GM18517 (cell line): Measurements from ENCODE around the gene SERTAD2.

Source experiments
- ATAC-seq: cut with Tn5 transposase; IDR thresholded peaks from one replicate; pipeline ENCODE4 v1.9.1; 2021; ENCODE audit warnings: mild to moderate bottlenecking, moderate library complexity; ENCODE audit not compliant: unreplicated experiment

Gene SERTAD2

DNA sequence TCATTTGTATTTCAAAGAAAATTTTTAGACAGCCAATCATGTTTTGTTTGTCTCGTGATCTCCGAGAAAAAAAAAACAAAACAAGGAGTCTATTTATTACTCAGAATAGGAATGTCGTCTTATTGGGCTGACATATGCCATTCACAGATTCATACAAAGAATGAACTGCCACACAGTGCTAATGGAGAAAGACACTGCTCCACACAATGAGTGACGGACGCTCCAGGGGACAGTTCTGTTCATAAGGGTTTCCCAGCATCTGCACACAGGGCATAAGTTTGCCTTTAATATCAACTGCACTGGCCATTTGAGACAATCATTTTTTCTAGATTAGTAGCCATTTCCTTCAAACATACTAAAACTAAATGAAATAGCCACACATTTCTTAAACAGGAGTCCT is 3.4 kb downstream of the SERTAD2 start:
- ATAC-seq = no peak

DNA sequence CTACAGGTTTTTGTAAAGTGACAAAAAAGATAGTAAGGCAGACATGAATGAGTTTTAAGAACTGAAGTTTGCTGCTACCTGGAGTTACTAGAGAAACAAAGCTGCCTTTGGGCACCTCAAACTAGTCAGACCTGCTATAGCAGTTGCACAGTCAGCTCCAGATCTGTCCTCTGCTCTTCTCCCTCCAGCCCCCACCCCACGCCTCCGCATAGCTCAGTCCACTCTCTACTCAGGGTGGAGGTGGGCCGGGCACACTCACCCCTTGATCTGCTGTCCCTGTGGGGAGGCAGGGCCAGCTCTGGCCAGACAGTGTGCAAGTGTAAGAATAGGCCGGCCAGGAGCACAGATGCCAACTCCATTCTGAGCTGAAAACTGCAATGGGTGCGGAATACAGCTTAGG is 4.1 kb downstream of the SERTAD2 start:
- no peak for ATAC-seq

GRCh38 chr2:64649013-64649484 is 4.7 kb downstream of the SERTAD2 start:
- ATAC-seq = no peak

DNA sequence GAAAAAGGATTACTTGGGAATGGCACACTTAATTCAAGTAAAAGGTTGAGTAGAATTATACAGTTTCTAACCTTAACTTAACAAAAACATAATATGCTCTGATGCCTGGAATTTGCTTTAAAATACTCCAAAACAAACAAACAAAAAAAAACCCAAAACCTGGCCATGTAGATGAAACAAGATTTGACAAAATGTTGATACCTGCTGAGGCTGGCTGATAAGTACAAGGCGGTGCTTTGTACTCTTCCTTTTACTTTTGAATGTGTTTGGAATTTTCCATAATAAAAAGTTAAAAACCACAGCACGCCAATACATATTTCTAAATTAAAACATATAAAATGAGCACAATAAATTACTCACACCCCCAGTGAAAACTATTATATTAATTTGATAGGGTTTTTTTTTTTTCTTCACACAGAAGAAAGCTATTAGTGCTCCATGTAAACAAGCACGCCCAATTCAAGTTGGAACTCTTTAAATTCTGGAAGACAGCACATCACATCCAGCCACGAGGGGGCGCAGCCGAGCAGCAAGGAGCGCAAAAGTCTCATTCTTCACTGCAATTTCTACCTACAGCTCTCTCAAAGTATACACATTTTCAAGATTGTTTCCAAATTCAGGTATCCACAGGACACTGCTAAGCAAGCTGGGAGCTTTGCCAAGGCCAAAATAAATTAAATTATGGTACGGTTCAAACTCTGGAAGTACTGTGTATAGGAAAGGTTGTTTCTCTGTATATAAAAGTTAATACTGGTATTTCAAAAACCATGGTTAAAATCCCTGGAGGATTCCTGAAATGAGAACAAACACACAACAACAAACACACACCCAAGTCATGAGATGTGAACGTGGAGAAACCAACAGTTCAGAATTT is 7.5 kb downstream of the SERTAD2 start:
- no peak for ATAC-seq

- ATAC-seq = peak; percentile 32
Measured at GRCh38 chr2:64644458-64645382, 9.0 kb downstream of the SERTAD2 start.

- ATAC-seq = peak; percentile 0
Measured at GRCh38 chr2:64643838-64644457, 9.8 kb downstream of the SERTAD2 start.

DNA sequence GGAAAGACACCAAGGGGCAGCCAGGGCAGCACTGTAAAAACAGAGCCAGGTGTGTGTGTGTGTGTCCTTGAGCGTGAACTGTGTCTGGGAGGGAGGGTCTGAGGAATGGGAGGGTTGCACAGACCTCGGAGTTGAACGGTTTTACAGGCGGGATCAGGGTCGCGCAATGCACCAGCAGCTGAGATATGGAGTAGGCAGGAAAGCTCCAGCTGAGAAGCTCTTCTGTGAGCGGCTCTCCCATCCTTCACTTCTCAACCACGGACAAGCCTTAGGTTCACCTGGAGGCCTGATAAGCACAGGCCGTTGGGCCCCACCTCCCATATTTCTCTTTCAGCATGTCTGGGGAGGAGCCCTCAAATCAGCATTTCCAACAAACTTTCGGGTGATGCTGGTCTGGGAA is 12.1 kb downstream of the SERTAD2 start:
- no peak for ATAC-seq

GRCh38 chr2:64640153-64641044 is 13.3 kb downstream of the SERTAD2 start:
- no peak for ATAC-seq

DNA sequence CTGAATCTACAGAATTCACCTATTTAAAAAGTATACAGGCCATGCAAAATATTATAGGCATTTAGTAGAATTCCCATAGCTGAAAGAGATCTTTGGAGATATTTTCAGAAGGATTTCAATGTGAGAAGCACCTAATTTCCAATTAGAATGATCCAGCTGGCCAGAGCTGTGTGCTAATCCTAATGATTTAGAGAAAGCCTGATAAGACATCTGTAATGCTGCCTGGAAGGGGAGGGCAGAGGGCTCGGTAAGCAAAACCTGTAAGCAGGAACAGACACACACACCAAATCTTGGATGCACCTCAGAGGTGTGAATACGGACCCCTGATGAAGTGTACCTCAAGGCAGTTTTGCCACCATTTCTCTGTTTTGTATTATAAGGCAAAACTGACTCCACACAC is 14.0 kb downstream of the SERTAD2 start:
- ATAC-seq = no peak

- no peak for ATAC-seq
Measured at GRCh38 chr2:64638502-64639120, 15.1 kb downstream of the SERTAD2 start.

DNA sequence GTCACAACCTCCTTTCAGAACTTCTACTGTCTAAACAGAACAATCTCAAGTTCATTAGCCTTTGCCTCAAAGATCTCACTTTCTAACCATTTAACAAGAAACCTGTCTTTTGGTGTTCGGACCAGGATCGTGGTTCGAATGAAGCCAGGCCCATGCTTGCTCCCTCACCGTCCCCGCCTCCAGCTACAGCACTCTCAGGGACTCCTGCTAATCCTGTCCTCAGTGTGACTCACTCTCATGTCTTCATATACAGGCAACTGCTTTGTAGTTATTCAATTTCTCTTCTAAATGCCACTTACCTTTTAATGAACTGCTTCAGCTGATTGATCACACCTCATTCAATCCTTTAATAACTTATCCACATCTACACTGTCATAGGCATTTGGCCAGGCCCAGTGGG is 15.8 kb downstream of the SERTAD2 start:
- ATAC-seq = no peak

GRCh38 chr2:64637000-64637635 is 16.6 kb downstream of the SERTAD2 start:
- peak; percentile 40 for ATAC-seq

GRCh38 chr2:64635976-64636911 is 17.5 kb downstream of the SERTAD2 start:
- ATAC-seq = peak; percentile 62

DNA sequence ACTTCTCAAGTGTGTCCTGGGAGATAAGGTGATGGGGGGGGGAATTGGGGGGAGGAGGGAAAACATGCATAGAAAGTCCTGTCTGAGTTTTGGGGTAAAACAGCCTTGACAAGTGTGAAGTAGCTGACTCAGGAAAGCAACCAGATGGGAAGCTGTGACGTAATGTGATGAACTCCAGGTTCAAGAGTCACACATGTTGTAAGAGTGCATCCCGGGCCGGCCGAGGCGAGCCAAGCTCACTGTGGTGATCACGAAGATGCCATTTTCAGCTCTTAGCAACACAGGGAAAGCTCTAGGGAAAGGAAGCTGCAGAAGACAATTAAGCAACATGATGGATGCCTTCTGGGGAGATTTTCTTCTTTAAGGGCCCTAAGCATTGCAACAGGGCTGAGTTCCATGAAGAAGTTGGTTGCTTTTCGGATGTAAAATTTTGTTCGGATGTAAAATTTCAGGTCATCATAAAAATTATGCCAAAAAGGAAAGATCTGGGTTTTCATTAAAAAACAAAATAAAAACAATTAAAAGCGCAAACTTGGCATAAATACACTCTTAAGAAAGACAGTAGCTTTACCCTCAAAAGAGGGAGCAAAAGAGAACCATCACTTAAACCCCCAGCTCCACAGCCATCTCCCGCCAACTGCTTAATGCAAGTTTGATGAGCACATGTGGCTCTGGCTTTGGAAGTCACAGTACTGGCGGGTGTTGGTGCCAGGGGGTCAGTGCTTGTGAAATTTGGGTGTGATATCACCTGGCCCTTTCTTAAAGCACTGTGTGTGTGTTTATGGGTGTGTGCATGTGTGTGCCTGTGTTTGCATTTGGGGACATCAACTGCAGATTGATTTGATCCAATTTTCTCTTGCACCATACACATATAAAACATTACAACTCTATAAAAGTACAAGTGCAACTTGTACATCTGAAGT is 19.1 kb downstream of the SERTAD2 start:
- ATAC-seq = no peak

DNA sequence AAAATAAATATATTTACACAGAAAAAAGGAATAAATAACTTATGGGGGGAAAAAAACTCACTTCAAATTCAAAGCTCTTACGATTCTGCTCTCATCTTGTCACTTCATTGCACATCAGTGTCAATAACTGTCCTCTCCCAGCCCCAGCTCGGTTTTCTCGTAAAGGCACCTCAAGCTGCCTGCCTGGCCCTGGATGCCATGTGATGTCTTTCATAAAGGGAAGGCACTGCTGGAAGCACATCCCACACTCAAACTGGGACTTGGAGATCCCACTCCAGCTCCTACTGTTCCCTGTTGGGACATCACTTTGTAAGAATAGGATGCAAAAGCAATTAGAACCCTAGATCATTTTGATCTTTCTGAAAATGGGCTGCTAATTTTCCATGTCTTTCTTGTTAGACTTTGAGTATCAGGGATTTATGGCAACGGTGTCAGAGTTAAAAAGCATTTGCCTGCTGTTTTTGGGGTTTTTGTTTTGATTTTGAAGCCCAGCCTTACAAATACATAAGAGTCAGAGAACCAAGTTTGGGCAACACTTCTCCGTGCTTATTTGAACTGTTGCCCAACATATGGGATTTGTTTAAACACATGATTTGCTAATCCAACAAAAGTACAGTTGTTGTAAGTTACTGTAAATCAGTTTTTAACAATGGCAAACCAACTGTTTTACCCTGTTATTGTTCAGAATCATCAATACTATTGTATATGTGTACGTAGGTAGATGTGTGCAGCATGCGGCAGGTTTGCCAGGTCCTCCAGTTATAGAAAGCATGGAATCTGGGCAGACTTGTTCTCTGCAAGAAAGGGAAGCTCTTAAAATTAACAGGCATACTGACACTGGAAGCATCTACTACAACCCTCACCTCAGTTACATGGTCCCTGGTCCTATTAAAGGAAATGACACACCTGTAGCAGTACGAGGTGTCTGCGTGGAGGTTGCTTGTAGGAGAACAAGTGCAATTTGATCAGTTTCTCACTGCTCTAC is 20.6 kb downstream of the SERTAD2 start:
- no peak for ATAC-seq

DNA sequence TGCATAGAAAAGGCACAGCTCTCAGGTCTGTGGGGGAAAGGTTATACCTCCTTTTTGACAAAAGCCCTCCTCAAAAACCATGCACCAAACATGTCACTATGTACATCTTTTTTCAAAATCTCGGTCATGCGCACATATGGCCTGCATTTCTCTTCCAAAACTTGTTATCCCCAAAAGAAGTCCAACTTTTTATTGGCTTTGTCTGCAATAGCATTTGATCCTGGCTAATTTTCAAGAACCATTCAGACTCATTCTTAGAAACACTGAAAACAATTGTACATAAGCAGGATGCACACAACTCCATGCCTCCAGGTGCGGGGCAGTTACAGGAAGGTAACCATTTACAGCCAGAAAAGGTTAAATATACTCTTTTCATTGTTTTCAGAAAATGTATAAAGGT is 21.9 kb downstream of the SERTAD2 start:
- ATAC-seq = no peak
